NB4 (cell line): Measurements from ENCODE around the gene GAD2.

Experiments used
- POLR2A ChIP-seq: IDR thresholded peaks from 2 replicates; pipeline ENCODE4 v1.6.1; 2011; ENCODE audit warnings: mild to moderate bottlenecking; ENCODE audit not compliant: insufficient read length; ENCODE audit errors: extremely low read depth
- TF ChIP-seq, protein P1 (sequence below): IDR thresholded peaks from one replicate; pipeline ENCODE4 v1.5.1; 2012; ENCODE audit warnings: low read depth, low read length
- TF ChIP-seq, protein P2 (sequence below): IDR thresholded peaks from 2 replicates; pipeline ENCODE4 v1.6.1; 2011; ENCODE audit warnings: low read depth, low read length

DNA sequence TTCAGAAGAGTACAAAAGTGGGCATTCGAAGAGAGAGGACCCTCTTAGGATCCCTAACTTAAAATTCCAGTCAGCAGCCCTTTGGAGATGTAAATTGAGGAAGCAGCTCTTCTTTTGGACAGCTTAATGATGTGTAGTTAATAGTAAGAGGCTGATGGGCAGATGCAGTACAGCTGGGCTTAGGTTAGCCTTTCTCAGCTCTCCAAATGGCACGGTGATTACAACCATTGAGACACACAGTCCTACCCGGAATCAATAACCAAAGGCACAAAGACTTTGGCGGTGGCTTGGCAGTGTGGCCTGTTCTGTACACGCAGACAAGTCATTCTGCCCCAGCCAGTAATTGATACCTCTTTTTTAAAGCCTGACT, 26.8 kb downstream of the GAD2 start:
- no peak for TF ChIP-seq POLR2A
- TF ChIP-seq, protein P1, sequence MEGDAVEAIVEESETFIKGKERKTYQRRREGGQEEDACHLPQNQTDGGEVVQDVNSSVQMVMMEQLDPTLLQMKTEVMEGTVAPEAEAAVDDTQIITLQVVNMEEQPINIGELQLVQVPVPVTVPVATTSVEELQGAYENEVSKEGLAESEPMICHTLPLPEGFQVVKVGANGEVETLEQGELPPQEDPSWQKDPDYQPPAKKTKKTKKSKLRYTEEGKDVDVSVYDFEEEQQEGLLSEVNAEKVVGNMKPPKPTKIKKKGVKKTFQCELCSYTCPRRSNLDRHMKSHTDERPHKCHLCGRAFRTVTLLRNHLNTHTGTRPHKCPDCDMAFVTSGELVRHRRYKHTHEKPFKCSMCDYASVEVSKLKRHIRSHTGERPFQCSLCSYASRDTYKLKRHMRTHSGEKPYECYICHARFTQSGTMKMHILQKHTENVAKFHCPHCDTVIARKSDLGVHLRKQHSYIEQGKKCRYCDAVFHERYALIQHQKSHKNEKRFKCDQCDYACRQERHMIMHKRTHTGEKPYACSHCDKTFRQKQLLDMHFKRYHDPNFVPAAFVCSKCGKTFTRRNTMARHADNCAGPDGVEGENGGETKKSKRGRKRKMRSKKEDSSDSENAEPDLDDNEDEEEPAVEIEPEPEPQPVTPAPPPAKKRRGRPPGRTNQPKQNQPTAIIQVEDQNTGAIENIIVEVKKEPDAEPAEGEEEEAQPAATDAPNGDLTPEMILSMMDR: no peak
- TF ChIP-seq, protein P2, sequence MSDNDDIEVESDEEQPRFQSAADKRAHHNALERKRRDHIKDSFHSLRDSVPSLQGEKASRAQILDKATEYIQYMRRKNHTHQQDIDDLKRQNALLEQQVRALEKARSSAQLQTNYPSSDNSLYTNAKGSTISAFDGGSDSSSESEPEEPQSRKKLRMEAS: no peak
